ENCODE measurements around the gene RAB34. TPM values are rescaled to one million over a fixed set of nuclear protein-coding genes. Genes with fewer than 3 reads are reported as not detected.
A peak's percentile ranks its signal among the peaks of the same experiment; 100 is the strongest.

RAB34 gene
- total and polyA plus RNA-seq, 9 of the 15 experiments (the other 6 are each of a cell fraction or from before 2014, with no cell fraction given) = 0.07 to 3.8 (median 0.46) TPM; not detected in 1

DNA sequence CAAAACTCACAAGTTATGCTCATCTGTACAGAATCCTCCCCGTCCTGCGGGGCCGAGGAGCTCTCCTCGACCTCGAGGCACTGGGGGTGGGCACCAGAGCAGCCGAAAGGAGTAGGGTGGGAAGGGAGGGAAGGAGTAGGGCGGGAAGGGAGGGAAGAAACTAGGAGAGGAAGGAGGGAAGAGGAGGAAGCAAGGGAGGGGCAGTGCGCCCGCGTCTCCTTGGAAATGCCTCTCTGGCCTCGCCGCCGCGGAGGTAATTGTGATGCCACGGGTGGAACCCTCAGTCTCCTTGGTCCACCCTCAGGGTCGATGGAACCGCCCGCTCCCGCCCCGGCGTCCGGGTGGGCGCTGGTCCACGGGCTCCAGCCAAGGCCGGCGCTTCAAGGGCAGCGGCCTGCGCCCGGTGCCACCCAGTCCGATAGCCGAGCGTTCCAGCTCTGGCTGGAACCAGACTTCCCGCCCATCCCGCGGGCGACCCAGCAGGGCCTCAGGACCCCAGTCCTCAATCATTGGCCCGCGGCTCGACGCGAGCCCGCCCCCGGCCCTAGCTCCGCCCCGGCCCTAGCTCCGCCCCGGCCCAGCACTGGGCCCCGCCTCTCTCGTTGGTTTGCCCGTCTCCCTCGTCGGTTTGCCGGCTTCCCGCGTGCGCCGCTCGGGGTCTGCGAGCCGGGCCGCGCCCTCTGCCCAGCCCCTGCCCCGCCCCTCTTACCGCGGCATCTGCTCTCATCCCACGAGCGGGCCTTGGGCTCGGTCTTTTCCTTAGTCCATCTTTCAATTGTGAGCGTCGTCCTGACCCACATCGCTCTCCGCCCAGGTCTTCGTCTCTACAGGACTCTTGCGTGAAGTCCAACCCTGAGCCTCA is 6.6 kb downstream of the RAB34 start:
- H3K9me1 ChIP-seq (ENCODE audit: control insufficient read depth, insufficient read depth, low read length) = no peaks in the 10 kb centered on the region
- intact Hi-C loops (cut with micrococcal nuclease) (loop anchor here (1.0 to 2.0 kb wide), 2 partner anchors 8 to 64 kb away; partner anchors contain the start of gene RPL23A), in situ Hi-C loops (cut with MboI) (no loop called here)
- peak overlapping the region; percentile 85 for H2AFZ ChIP-seq (ENCODE audit: low read depth, low read length)
- peaks cover 16 to 34% of the 10 kb centered on the region in 2 experiments for H3K4me1 ChIP-seq (replicated peaks in 1 of 2; ENCODE audit: control insufficient read depth in 2 of 2, insufficient read depth in 2 of 2, low read length in 2 of 2)
- 2% methylated on average over 43 of the region's 74 CpGs for WGBS (ENCODE audit: insufficient coverage, low coverage, missing lambda C conversion rate)
- peak overlapping the region; percentile 99 for H3K4me2 ChIP-seq (ENCODE audit: insufficient read depth, low read length)
- POLR2A ChIA-PET = interaction anchor here (0.6 to 8.7 kb wide), 23 partner anchors 8 to 171 kb away, joined by 3 to 133 read pairs (median 6); partner anchors contain the start of genes BLTP2, RPL23A, SDF2 and SUPT6H
- peak overlapping the region; percentile 88 for H3K27ac ChIP-seq (ENCODE audit: extremely low read depth, low read depth, low read length)
- CTCF ChIA-PET (ENCODE audit: low intra/inter-chr PET ratio) = no interaction called here
- DNase-seq (ENCODE audit: extremely low read depth in 1 of 4, low spot score in 3 of 4) = peak; percentile 96 to 98 (median 98)
- peak overlapping the region; percentile 71 for H3K4me3 ChIP-seq
- 0 out of 5 replicates have a peak, but pooled peaks cover 0 to 11% of the 10 kb centered on the region in 2 experiments for H3K27me3 ChIP-seq (ENCODE audit: control insufficient read depth in 2 of 2, insufficient read depth in 2 of 2, low read length in 2 of 2)
- H3K9me3 ChIP-seq (replicated peaks; ENCODE audit: control insufficient read depth, insufficient read depth, low read depth, low read length) = 0 out of 2 replicates have a peak, but pooled peaks cover 2% of the 10 kb centered on the region
- H3K79me2 ChIP-seq (ENCODE audit: control insufficient read depth, insufficient read depth, low read length) = peaks cover 13% of the 10 kb centered on the region
- peak; percentile 93 for ATAC-seq
- H3K9ac ChIP-seq (ENCODE audit: insufficient read depth in 1 of 2, low read depth in 2 of 2, low read length in 2 of 2) = peak overlapping the region; percentile 79 to 93
- no TSS peak for BruUV-seq (replicated peaks)
- no peaks in the 10 kb centered on the region for H3K36me3 ChIP-seq (ENCODE audit: control insufficient read depth, insufficient read depth, low read length)
- peak; percentile 69 for FAIRE-seq
- no peaks in the 10 kb centered on the region for H4K20me1 ChIP-seq (replicated peaks; ENCODE audit: control insufficient read depth, insufficient read depth, low read length)
- TF ChIP-seq SMARCA4 (IDR thresholded peaks at IDR 0.05) (no peak), MTA3 (IDR thresholded peaks at IDR 0.05; ENCODE audit: borderline replicate concordance) (peak; percentile 64), TARDBP (IDR thresholded peaks at IDR 0.05) (peak; percentile 68), CBFA2T3 (IDR thresholded peaks at IDR 0.05) (no peak), DPF2 (IDR thresholded peaks at IDR 0.05) (peak; percentile 71), ETV5 (CRISPR knock-in tag; IDR thresholded peaks at IDR 0.05; ENCODE audit: low read depth) (peak; percentile 77; the same call in 1 of the 2 replicates), KAT7 (CRISPR knock-in tag; IDR thresholded peaks at IDR 0.05; ENCODE audit: borderline replicate concordance) (0 out of 2 replicates have a peak, but pooled peaks have one; percentile 13), KDM1A (IDR thresholded peaks at IDR 0.05) (no peak), ARID1B (IDR thresholded peaks at IDR 0.05) (no peak), EP400 (IDR thresholded peaks at IDR 0.05) (peak; percentile 84), ERF (CRISPR knock-in tag; IDR thresholded peaks at IDR 0.05) (peak; percentile 75), ZNF551 (CRISPR knock-in tag; IDR thresholded peaks at IDR 0.05) (no peak), FOXK1 (CRISPR knock-in tag; IDR thresholded peaks at IDR 0.05; ENCODE audit: borderline replicate concordance) (peak; percentile 45; the same call in 1 of the 2 replicates)
- TF ChIP-seq, protein P1, sequence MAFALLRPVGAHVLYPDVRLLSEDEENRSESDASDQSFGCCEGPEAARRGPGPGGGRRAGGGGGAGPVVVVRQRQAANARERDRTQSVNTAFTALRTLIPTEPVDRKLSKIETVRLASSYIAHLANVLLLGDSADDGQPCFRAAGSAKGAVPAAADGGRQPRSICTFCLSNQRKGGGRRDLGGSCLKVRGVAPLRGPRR (CRISPR knock-in tag; IDR thresholded peaks at IDR 0.05) = no peak
- TF ChIP-seq, protein P2, sequence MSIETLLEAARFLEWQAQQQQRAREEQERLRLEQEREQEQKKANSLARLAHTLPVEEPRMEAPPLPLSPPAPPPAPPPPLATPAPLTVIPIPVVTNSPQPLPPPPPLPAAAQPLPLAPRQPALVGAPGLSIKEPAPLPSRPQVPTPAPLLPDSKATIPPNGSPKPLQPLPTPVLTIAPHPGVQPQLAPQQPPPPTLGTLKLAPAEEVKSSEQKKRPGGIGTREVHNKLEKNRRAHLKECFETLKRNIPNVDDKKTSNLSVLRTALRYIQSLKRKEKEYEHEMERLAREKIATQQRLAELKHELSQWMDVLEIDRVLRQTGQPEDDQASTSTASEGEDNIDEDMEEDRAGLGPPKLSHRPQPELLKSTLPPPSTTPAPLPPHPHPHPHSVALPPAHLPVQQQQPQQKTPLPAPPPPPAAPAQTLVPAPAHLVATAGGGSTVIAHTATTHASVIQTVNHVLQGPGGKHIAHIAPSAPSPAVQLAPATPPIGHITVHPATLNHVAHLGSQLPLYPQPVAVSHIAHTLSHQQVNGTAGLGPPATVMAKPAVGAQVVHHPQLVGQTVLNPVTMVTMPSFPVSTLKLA (conservative IDR thresholded peaks at IDR 0.05) = peak; percentile 85 to 91
- TF ChIP-seq, protein P3, sequence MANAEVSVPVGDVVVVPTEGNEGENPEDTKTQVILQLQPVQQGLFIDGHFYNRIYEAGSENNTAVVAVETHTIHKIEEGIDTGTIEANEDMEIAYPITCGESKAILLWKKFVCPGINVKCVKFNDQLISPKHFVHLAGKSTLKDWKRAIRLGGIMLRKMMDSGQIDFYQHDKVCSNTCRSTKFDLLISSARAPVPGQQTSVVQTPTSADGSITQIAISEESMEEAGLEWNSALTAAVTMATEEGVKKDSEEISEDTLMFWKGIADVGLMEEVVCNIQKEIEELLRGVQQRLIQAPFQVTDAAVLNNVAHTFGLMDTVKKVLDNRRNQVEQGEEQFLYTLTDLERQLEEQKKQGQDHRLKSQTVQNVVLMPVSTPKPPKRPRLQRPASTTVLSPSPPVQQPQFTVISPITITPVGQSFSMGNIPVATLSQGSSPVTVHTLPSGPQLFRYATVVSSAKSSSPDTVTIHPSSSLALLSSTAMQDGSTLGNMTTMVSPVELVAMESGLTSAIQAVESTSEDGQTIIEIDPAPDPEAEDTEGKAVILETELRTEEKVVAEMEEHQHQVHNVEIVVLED (CRISPR knock-in tag; IDR thresholded peaks at IDR 0.05) = peak; percentile 28; the same call in 1 of the 2 replicates
- TF ChIP-seq, protein P4, sequence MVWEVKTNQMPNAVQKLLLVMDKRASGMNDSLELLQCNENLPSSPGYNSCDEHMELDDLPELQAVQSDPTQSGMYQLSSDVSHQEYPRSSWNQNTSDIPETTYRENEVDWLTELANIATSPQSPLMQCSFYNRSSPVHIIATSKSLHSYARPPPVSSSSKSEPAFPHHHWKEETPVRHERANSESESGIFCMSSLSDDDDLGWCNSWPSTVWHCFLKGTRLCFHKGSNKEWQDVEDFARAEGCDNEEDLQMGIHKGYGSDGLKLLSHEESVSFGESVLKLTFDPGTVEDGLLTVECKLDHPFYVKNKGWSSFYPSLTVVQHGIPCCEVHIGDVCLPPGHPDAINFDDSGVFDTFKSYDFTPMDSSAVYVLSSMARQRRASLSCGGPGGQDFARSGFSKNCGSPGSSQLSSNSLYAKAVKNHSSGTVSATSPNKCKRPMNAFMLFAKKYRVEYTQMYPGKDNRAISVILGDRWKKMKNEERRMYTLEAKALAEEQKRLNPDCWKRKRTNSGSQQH (CRISPR knock-in tag; IDR thresholded peaks at IDR 0.05) = peak; percentile 62; the same call in 1 of the 2 replicates
